Measurements from ENCODE around the gene ZFP69B. TPM values are rescaled to one million over a fixed set of nuclear protein-coding genes. Genes with fewer than 3 reads are reported as not detected.

ZFP69B gene
- total and polyA plus RNA-seq, 2 of the 8 experiments (the other 6 are each of a cell fraction or from before 2014, with no cell fraction given): 1.7 to 8.2 TPM

GRCh38 chr1:40431385-40431784 is 18.9 kb upstream of the ZFP69B start:
- POLR2A ChIA-PET (ENCODE audit: partially characterized antibody): no interaction called here
- no peaks in the 10 kb centered on the region for H4K20me1 ChIP-seq (replicated peaks in 1 of 2; ENCODE audit: control insufficient read depth in 1 of 2, insufficient read depth in 2 of 2, low read length in 2 of 2)
- no peaks in the 10 kb centered on the region for H3K4me1 ChIP-seq (replicated peaks in 1 of 4; ENCODE audit: control insufficient read depth in 3 of 4, insufficient read depth in 4 of 4, low read length in 3 of 4)
- no peak overlapping the region for H2BK20ac ChIP-seq (ENCODE audit: low read length)
- CTCF ChIA-PET (ENCODE audit: partially characterized antibody): interaction anchor here (0.9 to 2.3 kb wide), 2 partner anchors 27 to 45 kb away, joined by 3 to 8 read pairs; no protein-coding TSS in a partner anchor
- DNase-seq (ENCODE audit: low read depth in 1 of 2, low spot score in 2 of 2): no peak
- TF ChIP-seq, protein P1, sequence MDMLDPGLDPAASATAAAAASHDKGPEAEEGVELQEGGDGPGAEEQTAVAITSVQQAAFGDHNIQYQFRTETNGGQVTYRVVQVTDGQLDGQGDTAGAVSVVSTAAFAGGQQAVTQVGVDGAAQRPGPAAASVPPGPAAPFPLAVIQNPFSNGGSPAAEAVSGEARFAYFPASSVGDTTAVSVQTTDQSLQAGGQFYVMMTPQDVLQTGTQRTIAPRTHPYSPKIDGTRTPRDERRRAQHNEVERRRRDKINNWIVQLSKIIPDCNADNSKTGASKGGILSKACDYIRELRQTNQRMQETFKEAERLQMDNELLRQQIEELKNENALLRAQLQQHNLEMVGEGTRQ (IDR thresholded peaks at IDR 0.05; ENCODE audit: low read length): no peak
- TF ChIP-seq MAFK (IDR thresholded peaks at IDR 0.05; ENCODE audit: low read depth, low read length): no peak
- TF ChIP-seq POLR2AphosphoS5 (IDR thresholded peaks at IDR 0.05; ENCODE audit: low read depth, low read length): no peak
- TF ChIP-seq BACH1 (IDR thresholded peaks at IDR 0.05; ENCODE audit: low read length): no peak
- TF ChIP-seq TEAD4 (IDR thresholded peaks at IDR 0.05; ENCODE audit: low read depth, low read length): no peak
- no peak for TF ChIP-seq NRF1 (IDR thresholded peaks at IDR 0.05; ENCODE audit: low read depth, low read length)
- no peak for TF ChIP-seq JUN (IDR thresholded peaks at IDR 0.05; ENCODE audit: low read depth, low read length)
- TF ChIP-seq EP300 (IDR thresholded peaks at IDR 0.05; ENCODE audit: borderline replicate concordance in 1 of 2, low read depth in 2 of 2, low read length in 2 of 2): no peak
- TF ChIP-seq SRF (IDR thresholded peaks at IDR 0.05; ENCODE audit: low read depth, low read length): no peak
- no peak for TF ChIP-seq CHD1 (IDR thresholded peaks at IDR 0.05; ENCODE audit: low read depth, low read length)
- TF ChIP-seq EGR1 (IDR thresholded peaks at IDR 0.05; ENCODE audit: borderline replicate concordance, low read depth, low read length): no peak
- TF ChIP-seq ASH2L (IDR thresholded peaks at IDR 0.05; ENCODE audit: low read length): no peak
- H3K36me3 ChIP-seq (ENCODE audit: control insufficient read depth in 2 of 4, insufficient read depth in 4 of 4, low read length in 3 of 4): no peaks in the 10 kb centered on the region
- H3K9ac ChIP-seq (replicated peaks in 1 of 4; ENCODE audit: extremely low read depth in 1 of 4, low read depth in 3 of 4, low read length in 3 of 4): no peak overlapping the region
- no peak overlapping the region for H2BK12ac ChIP-seq (ENCODE audit: low read depth, low read length)
- no peak overlapping the region for H2AK5ac ChIP-seq (ENCODE audit: low read depth, low read length)
- H4K91ac ChIP-seq (replicated peaks; ENCODE audit: insufficient read length, low read length): no peak overlapping the region
- H3K79me1 ChIP-seq (ENCODE audit: low read depth, low read length): no peaks in the 10 kb centered on the region
- no peak overlapping the region for H3K27ac ChIP-seq (ENCODE audit: low read depth, low read length)
- H3K14ac ChIP-seq (ENCODE audit: insufficient read length): no peak overlapping the region
- H2AFZ ChIP-seq (ENCODE audit: low read length): no peak overlapping the region
- no peak overlapping the region for H3K4me3 ChIP-seq (ENCODE audit: extremely low read depth in 1 of 4, insufficient read depth in 2 of 4, low read depth in 3 of 4, low read length in 4 of 4)
- no peaks in the 10 kb centered on the region for H3K9me3 ChIP-seq (ENCODE audit: insufficient read depth in 2 of 2, low read depth in 1 of 2, low read length in 1 of 2)
- no peak overlapping the region for H4K5ac ChIP-seq (ENCODE audit: insufficient read length, low read depth, low read length)
- no peak overlapping the region for H3K23ac ChIP-seq (ENCODE audit: insufficient read length)
- no peak overlapping the region for H3K56ac ChIP-seq (replicated peaks; ENCODE audit: insufficient read length, low read depth, low read length)
- H2BK5ac ChIP-seq (ENCODE audit: low read depth, low read length): no peak overlapping the region
- FAIRE-seq: no peak
- H2BK120ac ChIP-seq (replicated peaks; ENCODE audit: low read depth, low read length): no peak overlapping the region
- H3K23me2 ChIP-seq (ENCODE audit: low read depth, low read length): no peaks in the 10 kb centered on the region; the same call in 1 of the 2 replicates
- H4K8ac ChIP-seq (ENCODE audit: extremely low read depth, insufficient read depth, low read length): no peak overlapping the region
- no peak overlapping the region for H3K4ac ChIP-seq (replicated peaks; ENCODE audit: insufficient read length, low read depth, low read length)
- H3K79me2 ChIP-seq (ENCODE audit: control insufficient read depth in 1 of 2, insufficient read depth in 2 of 2, low read length in 2 of 2): no peaks in the 10 kb centered on the region
- no peak overlapping the region for H2BK15ac ChIP-seq (ENCODE audit: low read length)
- no peak overlapping the region for H3K4me2 ChIP-seq (ENCODE audit: insufficient read depth in 1 of 2, low read depth in 2 of 2, low read length in 2 of 2)
- no peaks in the 10 kb centered on the region for H3K27me3 ChIP-seq (replicated peaks in 1 of 4; ENCODE audit: control insufficient read depth in 3 of 4, extremely low read depth in 1 of 4, insufficient read depth in 3 of 4, low read length in 3 of 4)
- no peak overlapping the region for H3K18ac ChIP-seq (ENCODE audit: extremely low read depth, low read length)
